GM18861 (cell line): ENCODE data around the gene PCLO.
"Not testable (repeated sequence)": the region's sequence is repeated elsewhere in the genome, so short reads cannot be mapped to it uniquely, and the experiment has no call there.

Source experiments
- ATAC-seq: cut with Tn5 transposase; IDR thresholded peaks from one replicate; pipeline ENCODE4 v1.9.1; 2021; ENCODE audit not compliant: unreplicated experiment

The PCLO gene

GRCh38 chr7:82742163-82742562, 420.5 kb downstream of the PCLO start:
- no peak for ATAC-seq

DNA sequence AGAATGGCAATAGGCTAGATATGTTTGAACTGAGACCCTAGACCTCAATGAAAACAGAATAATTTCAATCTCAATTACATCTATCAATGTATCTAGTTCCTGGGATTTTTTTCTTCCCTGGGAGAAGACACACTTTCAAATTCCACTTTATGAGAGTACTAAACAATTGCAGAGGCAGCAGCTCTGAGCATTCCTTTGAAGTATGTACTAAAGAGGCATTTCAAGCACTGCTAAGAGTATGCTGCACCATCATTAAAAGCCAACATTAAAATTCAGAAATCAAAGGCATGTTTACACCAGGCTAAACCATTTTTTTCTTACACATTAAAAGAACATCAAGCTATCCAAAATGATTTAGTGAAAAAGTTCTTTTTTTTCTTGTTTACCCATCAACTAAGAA, 421.2 kb downstream of the PCLO start:
- no peak for ATAC-seq

DNA sequence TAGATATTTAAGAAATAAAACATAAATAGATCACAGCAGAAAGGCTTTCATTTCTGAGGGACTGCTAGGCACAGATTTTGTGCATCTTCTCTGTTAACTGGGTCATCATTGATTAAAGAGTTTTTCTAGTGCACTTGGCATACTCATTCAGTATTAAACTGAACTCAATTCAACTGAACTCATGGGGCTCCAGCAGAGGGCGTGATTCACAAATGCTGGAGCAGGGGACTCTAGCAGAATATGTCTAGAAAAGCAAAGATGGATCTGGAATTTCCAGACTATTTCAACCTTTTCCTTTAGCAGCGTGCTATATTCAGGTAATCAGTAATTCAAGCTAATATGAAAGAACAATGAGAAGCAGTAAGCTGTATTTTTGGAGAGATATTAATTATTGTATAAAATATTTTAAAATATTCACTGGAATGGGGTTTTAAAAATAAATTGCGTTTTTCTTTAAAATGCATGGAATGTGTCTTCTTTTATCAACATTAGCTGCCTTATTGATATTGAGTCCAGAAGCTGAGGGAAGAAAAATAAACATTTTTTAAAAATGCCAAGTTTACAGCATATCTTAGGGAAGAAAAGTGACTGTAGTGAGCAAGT, 422.3 kb downstream of the PCLO start:
- ATAC-seq: no peak

- no peak for ATAC-seq
These were observed 426.1 kb downstream of the PCLO start for GRCh38 chr7:82736633-82737032.

- ATAC-seq: no peak
These were observed 430.0 kb downstream of the PCLO start for GRCh38 chr7:82732677-82733076.

GRCh38 chr7:82729172-82730030, 433.3 kb downstream of the PCLO start:
- no peak for ATAC-seq

DNA sequence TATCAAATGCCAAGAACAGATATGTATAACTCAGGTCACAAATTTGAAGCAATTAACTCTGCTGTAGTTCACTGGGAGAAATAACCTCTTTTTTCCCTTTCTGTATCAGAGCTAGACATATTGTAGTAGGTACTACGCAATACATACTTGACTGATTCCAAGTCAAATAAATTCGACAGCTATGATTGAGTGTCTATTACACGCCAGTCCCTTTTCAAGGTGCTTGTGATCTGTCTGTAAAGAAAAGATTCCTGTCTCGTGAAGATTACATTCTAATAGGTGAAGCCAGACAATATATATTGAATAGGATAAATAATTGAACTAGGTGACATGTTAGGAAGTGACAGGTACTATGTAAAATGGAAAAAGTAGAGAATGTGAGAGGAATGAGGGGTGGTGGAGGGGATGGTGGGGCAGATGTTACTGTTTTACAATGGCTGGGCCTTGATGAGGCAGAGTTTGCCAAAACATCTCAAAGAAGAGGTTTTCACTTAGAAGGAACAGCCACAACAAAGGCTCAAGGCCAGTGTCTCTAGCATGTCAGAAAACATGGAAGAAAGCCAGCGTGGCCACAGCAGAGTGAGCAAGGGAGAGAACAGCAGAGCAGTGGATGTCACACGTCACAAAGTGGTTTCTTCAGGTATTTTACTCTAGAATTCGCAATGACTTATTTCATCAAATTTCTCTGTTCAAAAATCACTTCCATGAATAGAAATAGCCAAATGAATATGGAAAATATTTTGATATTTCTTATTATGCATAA, 436.5 kb downstream of the PCLO start:
- ATAC-seq: no peak

DNA sequence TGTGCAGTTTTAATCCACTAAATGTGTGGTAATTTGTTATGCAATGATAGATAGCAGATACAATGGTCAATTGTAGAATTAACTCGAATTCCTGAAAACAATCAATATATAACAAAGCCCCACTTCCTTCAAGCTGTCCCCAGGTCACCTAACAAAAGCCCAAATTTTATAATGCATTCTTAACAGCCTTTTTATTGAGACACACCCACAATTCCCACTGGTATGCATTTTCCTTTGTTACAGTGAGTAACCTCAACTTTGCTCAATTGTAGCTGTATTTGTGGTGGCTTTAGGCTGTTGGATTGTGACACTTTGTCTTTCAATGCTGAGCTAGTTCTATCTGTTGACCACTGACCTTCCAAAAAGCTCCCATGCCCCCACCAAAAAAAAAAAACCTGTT, 439.3 kb downstream of the PCLO start:
- ATAC-seq: no peak

DNA sequence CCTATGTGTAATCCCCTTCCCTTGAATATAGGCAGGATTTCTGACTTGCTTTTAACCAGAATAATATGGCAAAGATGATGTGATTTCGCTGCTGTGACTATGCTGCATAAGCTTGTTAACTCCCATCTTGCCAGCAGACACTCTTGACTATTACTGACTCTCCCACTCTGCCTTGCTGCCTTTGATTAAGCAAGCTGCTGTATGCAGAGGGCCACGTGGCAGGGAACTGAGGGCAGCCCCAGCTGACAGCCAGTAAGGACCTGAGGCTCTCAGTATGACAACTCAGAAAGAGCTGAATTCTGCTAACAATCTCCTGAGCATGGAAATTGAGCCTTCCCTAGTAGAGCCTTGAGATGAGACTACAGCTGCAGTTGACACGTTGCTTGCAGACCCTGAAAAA, 439.7 kb downstream of the PCLO start:
- ATAC-seq: no peak

DNA sequence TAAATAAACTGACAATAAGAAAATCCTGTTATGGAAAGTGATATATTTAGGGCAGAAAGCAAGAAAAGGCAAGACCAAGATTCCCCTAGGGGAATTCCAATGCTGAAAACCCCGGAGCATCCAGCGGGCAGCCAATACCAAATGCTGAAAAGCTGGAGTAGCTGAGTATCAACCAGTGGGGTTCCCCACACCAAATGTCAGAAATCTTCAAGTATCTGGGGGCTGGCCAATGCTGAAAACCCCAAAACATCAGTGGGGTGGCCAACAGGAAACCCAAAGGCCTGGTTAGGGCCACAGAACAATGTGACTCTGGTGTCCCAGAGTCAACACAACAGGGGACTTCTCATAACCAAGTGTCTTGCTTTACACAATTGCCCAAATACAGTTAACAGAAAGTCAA, 447.3 kb downstream of the PCLO start:
- no peak for ATAC-seq

GRCh38 chr7:82714883-82715282, 447.8 kb downstream of the PCLO start:
- no peak for ATAC-seq

DNA sequence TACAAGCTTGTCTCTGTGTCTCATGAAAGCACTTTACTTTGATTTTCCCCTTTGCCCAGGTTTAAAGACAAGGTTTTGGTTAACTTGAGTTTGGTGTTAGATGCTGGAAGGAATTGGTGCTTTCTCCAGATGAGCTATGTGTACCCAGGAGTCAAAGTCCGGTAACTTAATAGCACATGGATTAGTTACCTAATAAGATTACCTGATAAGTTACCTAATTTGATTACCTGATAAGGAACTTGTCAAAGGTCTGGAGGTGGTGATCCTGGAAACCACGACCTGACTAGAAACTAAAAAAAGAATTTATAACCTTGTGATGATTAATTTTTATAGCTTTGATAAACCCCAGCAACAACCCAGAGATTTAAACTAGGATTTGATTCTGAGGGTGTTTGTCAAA, 449.2 kb downstream of the PCLO start:
- no peak for ATAC-seq

- ATAC-seq: not testable (repeated sequence)
These were observed 456.3 kb downstream of the PCLO start for GRCh38 chr7:82706344-82706743.

DNA sequence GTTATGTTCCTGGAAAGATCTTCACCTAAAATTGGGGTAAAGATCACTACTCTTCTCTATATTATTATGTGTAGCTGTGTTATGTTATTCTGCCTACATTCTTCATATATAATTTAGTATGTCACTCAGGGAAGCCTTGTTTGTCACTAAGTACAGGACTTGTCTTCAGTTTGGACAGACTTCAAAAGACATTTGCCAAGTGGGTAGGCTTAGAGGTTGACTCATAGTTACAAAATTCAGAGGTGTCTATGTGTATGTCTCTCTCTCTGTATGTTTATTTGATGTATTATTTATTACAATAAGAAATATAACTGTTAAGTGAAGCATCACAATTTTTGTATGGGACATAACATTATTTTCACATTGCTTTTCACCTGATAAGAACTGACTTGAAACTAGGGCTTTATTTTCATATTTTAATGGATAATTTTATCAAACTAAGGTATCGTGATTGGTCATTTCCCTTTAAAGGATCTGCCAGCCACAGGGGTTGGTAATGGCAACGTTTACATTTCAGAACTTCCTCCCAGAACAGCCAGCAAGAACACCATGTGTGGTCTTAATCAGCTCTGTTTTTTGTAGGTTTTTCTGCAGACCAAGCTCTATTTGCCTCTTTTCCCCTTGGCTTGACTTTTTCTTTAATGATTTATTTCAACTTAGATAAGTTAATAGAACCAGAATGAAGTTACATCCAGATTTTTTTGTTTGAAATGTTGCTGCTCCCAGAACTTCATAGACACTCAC, 457.0 kb downstream of the PCLO start:
- no peak for ATAC-seq

GRCh38 chr7:82704121-82704520, 458.6 kb downstream of the PCLO start:
- no peak for ATAC-seq
